ENCODE data around the gene SLC49A3.

The SLC49A3 gene

DNA sequence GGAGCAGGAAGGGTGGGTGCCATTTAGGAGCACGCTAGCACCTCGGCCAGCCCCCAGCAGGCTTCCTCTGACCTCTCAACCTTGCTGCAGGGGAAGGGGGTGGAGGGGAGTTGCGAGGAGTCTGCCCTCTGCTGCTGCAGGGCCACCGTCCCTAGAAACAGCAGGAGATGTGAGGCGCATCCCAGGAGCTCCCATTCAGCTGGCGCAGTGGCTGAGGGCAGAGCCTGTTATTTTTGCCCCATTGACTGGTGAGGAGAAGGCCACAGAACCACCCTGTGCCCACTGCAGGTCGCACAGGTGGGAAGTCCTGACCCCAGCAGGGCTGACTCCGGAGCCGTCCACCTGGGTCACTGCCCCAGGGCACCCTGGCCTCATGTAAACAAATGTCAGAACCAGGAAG lies 55.5 kb downstream of the SLC49A3 start:
- Histone ChIP-seq H3K27ac (no peak overlapping the region), H3K27me3 (peaks cover 8% of the 10 kb centered on the region), H3K4me1 (ENCODE audit: control insufficient read depth in 1 of 2, insufficient read depth in 1 of 2, low read depth in 1 of 2, low read length in 1 of 2) (no peaks in the 10 kb centered on the region), H3K9me3 (no peaks in the 10 kb centered on the region), H3K36me3 (no peaks in the 10 kb centered on the region), H3K4me3 (ENCODE audit: low read depth in 1 of 2, low read length in 1 of 2) (no peak overlapping the region)
- TF ChIP-seq CTCF (IDR thresholded peaks at IDR 0.05), result no peak

DNA sequence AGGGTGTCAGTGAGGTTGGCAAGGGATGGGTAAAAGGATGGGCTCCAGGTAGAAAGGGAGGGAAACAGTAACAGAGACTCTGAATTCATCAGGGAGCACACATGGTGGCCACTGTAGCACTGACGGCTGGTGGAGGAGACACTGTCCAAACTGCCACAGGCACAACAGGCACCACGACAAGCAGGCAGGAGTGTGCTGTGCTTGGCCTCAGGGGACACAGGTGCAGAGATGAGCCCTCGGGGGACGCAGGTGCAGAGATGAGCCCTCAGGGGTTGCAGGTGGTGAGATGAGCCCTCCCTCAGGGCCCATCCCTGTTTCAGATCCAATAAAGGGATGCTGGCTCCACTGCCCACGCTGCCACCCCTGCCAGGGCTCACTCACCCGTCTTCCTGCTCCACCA lies 56.0 kb downstream of the SLC49A3 start:
- Histone ChIP-seq H3K4me1 (ENCODE audit: control insufficient read depth in 1 of 2, insufficient read depth in 1 of 2, low read depth in 1 of 2, low read length in 1 of 2) (no peaks in the 10 kb centered on the region), H3K36me3 (no peaks in the 10 kb centered on the region), H3K9me3 (no peaks in the 10 kb centered on the region), H3K4me3 (ENCODE audit: low read depth in 1 of 2, low read length in 1 of 2) (no peak overlapping the region), H3K27ac (no peak overlapping the region), H3K27me3 (peaks cover 7% of the 10 kb centered on the region)
- TF ChIP-seq CTCF (IDR thresholded peaks at IDR 0.05), result no peak

DNA sequence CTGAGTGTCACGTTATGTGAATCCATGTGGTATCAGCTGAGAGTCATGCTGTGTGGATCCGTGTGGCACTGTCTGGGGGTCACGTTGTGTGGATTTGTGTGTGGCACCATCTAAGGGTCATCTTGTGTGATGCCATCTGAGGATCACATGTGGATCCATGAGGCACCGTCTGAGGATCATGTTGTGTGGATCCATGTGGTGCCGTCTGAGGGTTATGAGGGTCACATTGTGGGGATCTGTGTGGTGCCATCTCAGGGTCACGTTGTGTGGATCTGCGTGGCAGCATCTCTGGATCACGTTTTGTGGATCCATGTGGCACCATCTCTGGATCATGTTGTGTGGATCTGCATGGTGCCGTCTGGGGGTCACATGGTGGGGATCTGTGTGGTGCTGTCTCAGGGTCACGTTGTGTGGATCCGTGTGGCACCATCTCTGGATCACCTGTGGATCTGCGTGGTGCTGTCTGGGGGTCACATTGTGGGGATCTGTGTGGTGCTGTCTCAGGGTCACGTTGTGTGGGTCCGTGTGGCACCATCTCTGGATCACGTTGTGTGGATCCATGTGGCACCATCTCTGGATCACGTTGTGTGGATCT lies 56.7 kb downstream of the SLC49A3 start:
- Histone ChIP-seq H3K27ac (no peak overlapping the region), H3K4me3 (ENCODE audit: low read depth in 1 of 2, low read length in 1 of 2) (no peak overlapping the region), H3K27me3 (peaks cover under 1% of the 10 kb centered on the region), H3K9me3 (no peaks in the 10 kb centered on the region), H3K4me1 (ENCODE audit: control insufficient read depth in 1 of 2, insufficient read depth in 1 of 2, low read depth in 1 of 2, low read length in 1 of 2) (no peaks in the 10 kb centered on the region), H3K36me3 (no peaks in the 10 kb centered on the region)
- no peak for TF ChIP-seq CTCF (IDR thresholded peaks at IDR 0.05)
